Measurements from ENCODE around the gene GNPDA2. TPM values are rescaled to one million over a fixed set of nuclear protein-coding genes. Genes with fewer than 3 reads are reported as not detected.

Gene GNPDA2
- total and polyA plus RNA-seq, 2 of the 4 experiments (the other 2 are of a cell fraction) = 11.0 to 13.4 TPM

GRCh38 chr4:44725166-44725565, 1.2 kb downstream of the GNPDA2 start:
- no peak overlapping the region for H2BK15ac ChIP-seq (ENCODE audit: low read depth, low read length)
- intact Hi-C loops (cut with micrococcal nuclease) (no loop called here), in situ Hi-C loops (cut with MboI; ENCODE audit: low sequenced_read_pairs) (no loop called here), dilution Hi-C loops (cut with HindIII; ENCODE audit: low sequenced_read_pairs, unreplicated experiment) (no loop called here)
- H3K9ac ChIP-seq (ENCODE audit: low read depth, low read length) = peak overlapping the region; percentile 77
- no peak overlapping the region for H2BK20ac ChIP-seq (ENCODE audit: low read depth, low read length)
- H3K27ac ChIP-seq (ENCODE audit: insufficient read depth, low read length) = no peak overlapping the region
- no peak overlapping the region for H2AK9ac ChIP-seq (replicated peaks; ENCODE audit: low read depth, low read length, poor library complexity)
- no peak overlapping the region for H2BK120ac ChIP-seq (ENCODE audit: low read depth, low read length)
- no TSS peak for BruUV-seq (replicated peaks)
- WGBS, 2 experiments (ENCODE audit: extremely low coverage in 2 of 2, insufficient read length in 1 of 2) = no CpG with 5 or more reads among the region's 6 CpGs
- H3K79me1 ChIP-seq (ENCODE audit: low read depth in 1 of 2, low read length in 2 of 2) = peaks cover 2 to 18% of the 10 kb centered on the region in 2 experiments; a peak in 3 of 4 replicates
- ATAC-seq (ENCODE audit: low read depth) (no peak), DNase-seq (peak; percentile 5)
- TF ChIP-seq, protein P1, sequence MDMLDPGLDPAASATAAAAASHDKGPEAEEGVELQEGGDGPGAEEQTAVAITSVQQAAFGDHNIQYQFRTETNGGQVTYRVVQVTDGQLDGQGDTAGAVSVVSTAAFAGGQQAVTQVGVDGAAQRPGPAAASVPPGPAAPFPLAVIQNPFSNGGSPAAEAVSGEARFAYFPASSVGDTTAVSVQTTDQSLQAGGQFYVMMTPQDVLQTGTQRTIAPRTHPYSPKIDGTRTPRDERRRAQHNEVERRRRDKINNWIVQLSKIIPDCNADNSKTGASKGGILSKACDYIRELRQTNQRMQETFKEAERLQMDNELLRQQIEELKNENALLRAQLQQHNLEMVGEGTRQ (IDR thresholded peaks at IDR 0.05; ENCODE audit: low read depth, low read length) = no peak
- H3K4ac ChIP-seq (ENCODE audit: low read depth, low read length) = no peak overlapping the region
- peak overlapping the region; percentile 95 for H3K4me3 ChIP-seq (ENCODE audit: insufficient read depth, low read depth, low read length)
- H4K5ac ChIP-seq (ENCODE audit: low read depth, low read length) = no peak overlapping the region; the same call in 1 of the 2 replicates
- no peaks in the 10 kb centered on the region for H3K4me1 ChIP-seq (ENCODE audit: control insufficient read depth, insufficient read depth, low read length)
- no peak overlapping the region for H3K56ac ChIP-seq (ENCODE audit: extremely low read depth, insufficient read depth, low read length)
- 0 out of 2 replicates have a peak, but pooled peaks cover 6% of the 10 kb centered on the region for H3K9me1 ChIP-seq (ENCODE audit: insufficient read depth, low read length)
- H4K91ac ChIP-seq (ENCODE audit: insufficient read depth, low read depth, low read length) = no peak overlapping the region
- peak overlapping the region; percentile 61 for H3K14ac ChIP-seq (replicated peaks; ENCODE audit: low read depth, low read length)
- no peaks in the 10 kb centered on the region for H4K20me1 ChIP-seq (ENCODE audit: insufficient read depth, low read length)
- no peak overlapping the region for H2BK5ac ChIP-seq (ENCODE audit: low read depth, low read length, poor library complexity, severe bottlenecking)
- no peak overlapping the region; the same call in 1 of the 2 replicates for H3K23ac ChIP-seq (ENCODE audit: low read depth, low read length)
- CTCF ChIA-PET = no interaction called here
- H3K27me3 ChIP-seq (ENCODE audit: control insufficient read depth, insufficient read depth, low read length) = no peaks in the 10 kb centered on the region
- no peak overlapping the region for H2AFZ ChIP-seq (replicated peaks; ENCODE audit: low read length, poor library complexity)
- H3K4me2 ChIP-seq (ENCODE audit: low read depth, low read length) = peak overlapping the region; percentile 94
- H3K36me3 ChIP-seq (ENCODE audit: control insufficient read depth, insufficient read depth, low read length) = no peaks in the 10 kb centered on the region
- H4K8ac ChIP-seq (ENCODE audit: low read depth in 2 of 2, low read length in 2 of 2) = no peak overlapping the region
- no peak overlapping the region for H2AK5ac ChIP-seq (ENCODE audit: low read depth, low read length)
- H3K18ac ChIP-seq (ENCODE audit: low read depth, low read length) = no peak overlapping the region
- H3K9me3 ChIP-seq (ENCODE audit: control insufficient read depth, insufficient read depth, low read length) = no peaks in the 10 kb centered on the region
- POLR2A ChIA-PET (ENCODE audit: unreplicated experiment) = no interaction called here
